ENCODE data around the gene STX2. TPM values are rescaled to one million over a fixed set of nuclear protein-coding genes. Genes with fewer than 3 reads are reported as not detected.

Gene STX2
- total RNA-seq, 4 donors from 2014 or later = 20.9 to 35.9 (median 29.5) TPM

GRCh38 chr12:130803702-130804101, 35.3 kb downstream of the STX2 start:
- TF ChIP-seq CTCF (IDR thresholded peaks at IDR 0.05; ENCODE audit: low read depth) = no peak

- no peak for TF ChIP-seq CTCF (IDR thresholded peaks at IDR 0.05; ENCODE audit: low read depth)
Observed at GRCh38 chr12:130800312-130800711, 38.7 kb downstream of the STX2 start.

- TF ChIP-seq CTCF (IDR thresholded peaks at IDR 0.05; ENCODE audit: low read depth) = no peak
Observed at GRCh38 chr12:130799051-130799450, 40.0 kb downstream of the STX2 start.

GRCh38 chr12:130796985-130797686, 41.9 kb downstream of the STX2 start:
- TF ChIP-seq CTCF (IDR thresholded peaks at IDR 0.05; ENCODE audit: low read depth) = no peak

DNA sequence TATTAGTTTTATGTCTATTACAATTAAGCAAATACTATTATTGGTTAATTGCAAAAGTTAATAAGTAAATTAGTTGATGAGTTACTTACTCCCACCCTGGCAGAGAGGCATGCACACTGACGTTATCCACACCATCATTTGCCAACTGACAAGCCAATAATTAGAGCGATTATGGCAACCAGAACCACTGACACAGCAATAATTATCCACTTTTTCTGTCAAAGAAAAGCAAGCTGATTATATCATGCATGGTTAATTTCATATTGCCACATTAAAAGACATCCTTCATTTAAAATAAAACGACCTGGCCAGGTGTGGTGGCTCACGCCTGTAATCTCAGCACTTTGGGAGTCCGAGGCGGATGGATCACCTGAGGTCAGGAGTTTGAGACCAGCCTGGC, 43.1 kb downstream of the STX2 start:
- TF ChIP-seq CTCF (IDR thresholded peaks at IDR 0.05; ENCODE audit: low read depth) = no peak

DNA sequence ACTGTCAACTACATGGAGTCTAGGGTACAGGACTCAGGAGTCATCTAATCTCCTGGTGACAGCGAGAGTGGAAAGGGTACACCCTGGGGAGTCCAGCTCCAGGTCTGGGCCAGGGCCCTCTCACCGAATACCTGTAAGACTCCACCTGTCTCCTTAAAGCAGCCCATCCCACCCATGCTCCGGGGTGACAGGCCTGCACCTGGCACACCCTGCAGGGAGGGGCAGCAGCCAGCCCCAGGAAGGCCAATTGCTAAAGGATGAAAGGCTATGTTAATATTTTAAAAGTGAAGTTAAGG, 45.5 kb downstream of the STX2 start:
- no peak for TF ChIP-seq CTCF (IDR thresholded peaks at IDR 0.05; ENCODE audit: low read depth)

DNA sequence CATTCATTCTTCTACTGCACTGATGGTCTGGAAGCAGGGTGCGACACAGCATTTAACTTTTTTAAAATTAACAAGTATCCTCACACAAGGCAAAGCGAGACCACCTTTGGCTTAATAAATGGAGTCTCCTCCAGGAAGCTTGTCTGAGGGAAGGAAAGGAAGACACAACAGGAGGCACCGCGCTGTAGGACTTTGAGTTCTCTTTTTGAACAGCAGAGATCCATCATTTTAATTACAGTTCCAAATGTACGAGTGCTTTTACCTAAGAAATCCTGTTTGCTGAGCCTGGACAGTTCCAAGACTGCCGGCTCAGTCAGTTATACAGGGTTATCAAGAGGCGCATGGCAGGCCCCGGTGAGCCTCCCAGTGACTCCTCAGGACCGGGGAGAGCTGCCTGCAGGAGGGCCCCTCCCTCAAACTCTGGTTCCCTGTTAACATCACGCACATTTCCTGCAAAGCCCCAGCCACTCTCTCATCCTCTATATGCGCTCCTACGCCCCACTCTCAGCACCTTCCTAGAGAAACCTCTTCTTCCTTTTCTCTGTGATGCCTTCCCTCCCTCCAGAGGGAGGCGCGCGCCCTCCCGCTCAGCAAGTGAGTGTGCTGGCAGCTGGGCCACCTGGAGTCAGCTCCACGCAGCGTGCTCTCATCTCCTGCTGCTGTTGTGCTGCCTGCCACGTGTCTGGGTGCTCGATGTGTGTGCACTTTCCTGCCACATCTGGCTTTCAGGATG, 46.1 kb downstream of the STX2 start:
- no peak for TF ChIP-seq CTCF (IDR thresholded peaks at IDR 0.05; ENCODE audit: low read depth)
